Heart right ventricle (tissue), 16 donors: ENCODE results near the gene NUPR2. TPM values are rescaled to one million over a fixed set of nuclear protein-coding genes. Genes with fewer than 3 reads are reported as not detected.
"Not testable (repeated sequence)": the region's sequence is repeated elsewhere in the genome, so short reads cannot be mapped to it uniquely, and the experiment has no call there.

Source experiments
- ATAC-seq, 8 donors: fragments of 200-7000 bp; cut with Tn5 transposase; one replicate each; pipeline ENCODE4 v1.9.1; 2020; ENCODE audit warnings: mild to moderate bottlenecking in 8 of 8, moderate library complexity in 8 of 8, moderate number of reproducible peaks in 1 of 8
- DNase-seq, 2 donors: peaks; one replicate each; pipeline ENCODE4 v3.0.0-alpha.2; 2020
- H3K27ac ChIP-seq, 10 donors: fragments of 200-600 bp; sonication (generic) in 2 of 10; one replicate each; pipeline versions ENCODE4 v1.5.0 to v1.8.0; 2020 to 2022; ENCODE audit warnings: mild to moderate bottlenecking in 3 of 10
- H3K27me3 ChIP-seq, 7 donors: fragments of 200-600 bp; one replicate each; pipeline ENCODE4 v1.8.0; 2021 to 2022; ENCODE audit warnings: mild to moderate bottlenecking in 2 of 7
- H3K36me3 ChIP-seq, 9 donors: fragments of 200-600 bp; sonication (generic) in 1 of 9; one replicate each; pipeline versions ENCODE4 v1.5.0 to v1.8.0; 2020 to 2022; ENCODE audit warnings: mild to moderate bottlenecking in 2 of 9
- H3K4me1 ChIP-seq, 9 donors: fragments of 200-600 bp; sonication (generic) in 1 of 9; one replicate each; pipeline versions ENCODE4 v1.5.0 to v1.8.0; 2020 to 2022; ENCODE audit warnings: mild to moderate bottlenecking in 4 of 9
- H3K4me3 ChIP-seq, 10 donors: fragments of 200-600 bp; sonication (generic) in 2 of 10; one replicate each; pipeline versions ENCODE4 v1.5.0 to v1.8.0; 2020 to 2022; ENCODE audit warnings: mild to moderate bottlenecking in 7 of 10, moderate library complexity in 2 of 10
- H3K9me3 ChIP-seq, 11 donors: fragments of 200-600 bp in 10 of 11; sonication (generic) in 2 of 11; one replicate each; pipeline versions ENCODE4 v1.5.0 to v1.8.0; 2013 to 2022; ENCODE audit warnings: mild to moderate bottlenecking in 2 of 11, control low read depth in 1 of 11, moderate library complexity in 1 of 11
- CTCF ChIP-seq, 9 donors: fragments of 200-600 bp; sonication (generic) in 2 of 9; IDR thresholded peaks; one replicate each; pipeline versions ENCODE4 v1.5.0 to v1.8.0; 2021 to 2022; ENCODE audit warnings: antibody characterized with exemption in 9 of 9, mild to moderate bottlenecking in 5 of 9, moderate library complexity in 1 of 9
- WGBS, 2 donors: extraction: QIAGEN DNeasy Blood & Tissue Kit; methylation state at CpG; one replicate each; pipeline ENCODE4 v1.1.7; 2013; ENCODE audit warnings: inconsistent platforms in 1 of 2; 5-methylcytosine and 5-hydroxymethylcytosine counted together
- intact Hi-C, 10 donors: fragments of 100-400 bp; cut with DNase I; formaldehyde crosslinking; loops; one replicate each; pipeline versions ENCODE4 v1.11.1 to v1.14.2; 2022
- polyA plus RNA-seq, 2 donors: library from polyadenylated mRNA; stranded (reverse); fragments of 200-250 nt; gene quantifications; one replicate each; pipeline ENCODE4 v1.2.3, GENCODE V29; 2013
- total RNA-seq, 10 donors: library from RNA; stranded (reverse); fragmentation: NEBNext Ultra II Directional in 3 of 10; extraction: Animal tissue kit (Norgen Biotek cat#: 25700) in 3 of 10; gene quantifications; one replicate each; pipeline versions ENCODE4 v1.2.1 to v1.2.4, GENCODE V29; 2021 to 2023
- donor health status: Arrhythmogenic right ventricular cardiomyopathy.
- donor health status: ischemic (EF 13 %, LVEDD 7.1; RV severe dilation, severe dysfunction).
- donor health status: healthy with polysubstance abuse.
- donor health status: DM: no; HTN: yes; CAD: no.
- donor health status: DM: no; HTN: no; CAD: no.
- donor health status: ischemic (EF 25% LVEDD 6.9; RV normal size, moderate dysfunction).
- donor health status: ischemic (EF 25% LVEDD 5.7; RV mildly dilated, moderate dysfunction).
- donor health status: healthy.
- donor health status: DM: yes; HTN: yes; CAD: no.
- donor health status: Ischemic cardiomyopathy.
- donor health status: ischemic (EF 35%, LVEDD 5.7; RV mildly dilated, moderate dysfunction).
- donor health status: nonischemic (EF 11% LVEDD 7.7; RV severe dilation, severe dysfunction).
- donor health status: DM: yes; HTN: yes; CAD: no.
- donor health status: PGD.
- donor health status: ischemic (EF 29% LVEDD 5.4; RV normal size, mild dysfunction).
- donor health status: nonischemic (EF 23%, LVEDD 6.1; RV moderate dilation, normal function).

Gene NUPR2
- total and polyA plus RNA-seq, 12 donors, result not detected

- Histone ChIP-seq H3K27ac (no peak overlapping the region), H3K36me3 (no peaks in the 10 kb centered on the region), H3K27me3 (no peaks in the 10 kb centered on the region), H3K9me3 (no peaks in the 10 kb centered on the region), H3K4me1 (no peaks in the 10 kb centered on the region), H3K4me3 (no peak overlapping the region)
- ATAC-seq, result no peak
- no peak for TF ChIP-seq CTCF (IDR thresholded peaks at IDR 0.05)
- 82 to 83% methylated on average over 8 of the region's 8 CpGs for WGBS, 2 donors
- DNase-seq, result no peak
- intact Hi-C loops, result no loop called here
Observed at GRCh38 chr7:56125831-56126230, 9.6 kb upstream of the NUPR2 start.

- no peak overlapping the region for H3K27ac ChIP-seq
- intact Hi-C loops, result no loop called here
Observed at GRCh38 chr7:56124981-56125380, 8.8 kb upstream of the NUPR2 start.

GRCh38 chr7:56121440-56121839 is 5.2 kb upstream of the NUPR2 start:
- H3K9me3 ChIP-seq, result no peaks in the 10 kb centered on the region
- TF ChIP-seq CTCF (IDR thresholded peaks at IDR 0.05), result no peak
- peaks cover 0 to 16% (median 11%) of the 10 kb centered on the region in 7 donors for H3K27me3 ChIP-seq
- no peak for ATAC-seq
- no peaks in the 10 kb centered on the region for H3K4me1 ChIP-seq
- no peak for DNase-seq
- no peak overlapping the region for H3K4me3 ChIP-seq
- no peaks in the 10 kb centered on the region for H3K36me3 ChIP-seq
- intact Hi-C loops, result no loop called here
- WGBS, 2 donors, result 82% methylated on average over 6 of the region's 6 CpGs
- no peak overlapping the region for H3K27ac ChIP-seq

More at GRCh38 chr7:56124981-56125380, 8.8 kb upstream of the NUPR2 start:
- 65 to 69% methylated on average over 6 of the region's 6 CpGs for WGBS, 2 donors
- Histone ChIP-seq H3K4me3 (no peak overlapping the region), H3K27me3 (no peaks in the 10 kb centered on the region), H3K36me3 (no peaks in the 10 kb centered on the region), H3K4me1 (no peaks in the 10 kb centered on the region), H3K9me3 (no peaks in the 10 kb centered on the region)
- DNase-seq (no peak), ATAC-seq (no peak)
- TF ChIP-seq CTCF (IDR thresholded peaks at IDR 0.05), result no peak

- ATAC-seq, H3K36me3 ChIP-seq, H3K27ac ChIP-seq, H3K9me3 ChIP-seq, H3K4me3 ChIP-seq, H3K4me1 ChIP-seq, intact Hi-C loops, DNase-seq: not testable (repeated sequence)
- WGBS, 2 donors, result 91 to 93% methylated on average over 3 of the region's 3 CpGs
- peaks cover 0 to 38% (median 24%) of the 10 kb centered on the region in 7 donors for H3K27me3 ChIP-seq
Observed at GRCh38 chr7:56112244-56112643, 4.0 kb downstream of the NUPR2 start.

- Histone ChIP-seq H3K36me3 (no peaks in the 10 kb centered on the region), H3K9me3 (no peaks in the 10 kb centered on the region), H3K4me3 (no peak overlapping the region), H3K27ac (no peak overlapping the region), H3K4me1 (peaks cover 0 to 7% (median under 1%) of the 10 kb centered on the region in 9 donors), H3K27me3 (peaks cover 0 to 22% (median 7%) of the 10 kb centered on the region in 7 donors)
- TF ChIP-seq CTCF (IDR thresholded peaks at IDR 0.05), result no peak
- no peak for ATAC-seq
- WGBS, 2 donors, result 67 to 78% methylated on average over 1 of the region's 1 CpG
- intact Hi-C loops, result no loop called here
- DNase-seq, result no peak
Observed at GRCh38 chr7:56110611-56111010, 5.6 kb downstream of the NUPR2 start.
